K562 (cell line): ENCODE data around the gene TXNRD1. TPM values are rescaled to one million over a fixed set of nuclear protein-coding genes. Genes with fewer than 3 reads are reported as not detected.

Source experiments
- ATAC-seq: fragments of 200-7000 bp; cut with Tn5 transposase; 3 replicates; pipeline ENCODE4 v1.9.1; 2020; ENCODE audit warnings: moderate library complexity
- BruUV-seq: library from RNA; stranded (reverse); fragments of 400-500 nt; replicated peaks from 2 replicates; lab custom pipeline; 2021; lab: Mats Ljungman, UMichigan
- CTCF ChIA-PET: fragments of 300-600 bp; formaldehyde crosslinking; extraction: SDS; loops from one replicate; lab custom pipeline; 2021; ENCODE audit warnings: low intra/inter-chr PET ratio; lab: Yijun Ruan, JAX
- POLR2A ChIA-PET: fragments of 300-600, 350-650 bp; sonication (Branson Sonifier 250); formaldehyde crosslinking; extraction: SDS; loops from one replicate; lab custom pipeline; 2021; ENCODE audit warnings: antibody characterized with exemption, inconsistent platforms; lab: Yijun Ruan, JAX
- DNase-seq, 4 experiments: peaks; one replicate each; pipeline versions ENCODE4 v3.0.0 to v3.0.0-alpha.2; 2011 to 2018; ENCODE audit warnings: low spot score in 3 of 4, mixed read lengths in 3 of 4; ENCODE audit errors: extremely low read depth in 1 of 4
- FAIRE-seq: peaks from 2 replicates; lab custom pipeline; 2011; peaks lifted over from hg19 to GRCh38; lab: Jason Lieb, UNC
- H2AFZ ChIP-seq: 2 replicates; pipeline ENCODE4 v1.6.0; 2011; ENCODE audit warnings: low read depth, low read length, control low read depth, inconsistent platforms
- H3K27ac ChIP-seq: fragments of 200-600 bp; 3 replicates; pipeline ENCODE4 v1.8.0; 2011; ENCODE audit warnings: low read depth, mild to moderate bottlenecking, control low read depth, inconsistent platforms, low read length, moderate library complexity, mixed read lengths; ENCODE audit errors: extremely low read depth
- H3K27me3 ChIP-seq, 2 experiments: fragments of 300-600 bp in 1 of 2; 2 replicates in 1 of 2; 3 replicates in 1 of 2; pipeline versions ENCODE4 v1.6.0 to v1.8.0; 2011; ENCODE audit warnings: inconsistent platforms in 2 of 2, low read length in 2 of 2, mild to moderate bottlenecking in 1 of 2, mixed read lengths in 1 of 2, moderate library complexity in 1 of 2; ENCODE audit not compliant: control insufficient read depth in 2 of 2, insufficient read depth in 2 of 2
- H3K36me3 ChIP-seq: fragments of 300-600 bp; 3 replicates; pipeline ENCODE4 v1.8.0; 2011; ENCODE audit warnings: mild to moderate bottlenecking, low read length, inconsistent platforms; ENCODE audit not compliant: control insufficient read depth, insufficient read depth
- H3K4me1 ChIP-seq, 2 experiments: fragments of 200-600 bp in 1 of 2; replicated peaks in 1 of 2; 2 replicates in 1 of 2; 3 replicates in 1 of 2; pipeline versions ENCODE4 v1.5.1 to v1.8.0; 2011; ENCODE audit warnings: inconsistent platforms in 2 of 2, low read length in 2 of 2, mild to moderate bottlenecking in 1 of 2, mixed read lengths in 1 of 2, moderate library complexity in 1 of 2; ENCODE audit not compliant: control insufficient read depth in 2 of 2, insufficient read depth in 2 of 2
- H3K4me2 ChIP-seq: 2 replicates; pipeline ENCODE4 v1.6.1; 2011; ENCODE audit warnings: low read length, control low read depth, inconsistent platforms, mixed read lengths; ENCODE audit not compliant: insufficient read depth
- H3K4me3 ChIP-seq: fragments of 200-600 bp; sonication (generic), shearing (Covaris generic); 2 replicates; pipeline ENCODE4 v1.5.1; 2016; ENCODE audit warnings: control low read depth, inconsistent platforms
- H3K79me2 ChIP-seq: fragments of 200-600 bp; 3 replicates; pipeline ENCODE4 v1.8.0; 2011; ENCODE audit warnings: low read length, inconsistent platforms; ENCODE audit not compliant: control insufficient read depth, insufficient read depth
- H3K9ac ChIP-seq, 2 experiments: 2 replicates each; pipeline versions ENCODE4 v1.6.0 to v1.6.1; 2011; ENCODE audit warnings: low read depth in 2 of 2, low read length in 2 of 2, control low read depth in 1 of 2, inconsistent platforms in 1 of 2, mild to moderate bottlenecking in 1 of 2, mixed read lengths in 1 of 2; ENCODE audit not compliant: insufficient read depth in 1 of 2
- H3K9me1 ChIP-seq: one replicate; pipeline ENCODE4 v1.6.0; 2011; ENCODE audit warnings: inconsistent platforms, mild to moderate bottlenecking, low read length, moderate library complexity; ENCODE audit not compliant: control insufficient read depth, insufficient read depth
- H3K9me3 ChIP-seq: replicated peaks from 2 replicates; pipeline ENCODE4 v1.5.1; 2011; ENCODE audit warnings: low read depth, low read length, inconsistent platforms; ENCODE audit not compliant: control insufficient read depth, insufficient read depth
- H4K20me1 ChIP-seq: replicated peaks from 2 replicates; pipeline ENCODE4 v1.6.1; 2011; ENCODE audit warnings: low read length, inconsistent platforms, mixed read lengths; ENCODE audit not compliant: control insufficient read depth, insufficient read depth
- BCL6 ChIP-seq: fragments of 250-450 bp; sonication (Bioruptor Pico); IDR thresholded peaks from 2 replicates; pipeline ENCODE4 v1.4.0; 2020
- CBX3 ChIP-seq, 2 experiments: IDR thresholded peaks; 1 replicate in 1 of 2; 2 replicates in 1 of 2; pipeline ENCODE4 v1.6.1; 2012; ENCODE audit warnings: inconsistent platforms in 2 of 2, low read length in 2 of 2, borderline replicate concordance in 1 of 2, control low read depth in 1 of 2
- CCNT2 ChIP-seq: IDR thresholded peaks from 2 replicates; pipeline ENCODE4 v1.6.1; 2011; ENCODE audit warnings: borderline replicate concordance, low read depth, mild to moderate bottlenecking, moderate library complexity, mixed read lengths, low read length; ENCODE audit not compliant: insufficient read length; ENCODE audit errors: extremely low read depth
- CHD1 ChIP-seq: fragments of 200-600 bp; sonication (generic); IDR thresholded peaks from one replicate; pipeline ENCODE4 v1.6.1; 2012; ENCODE audit warnings: mild to moderate bottlenecking, moderate library complexity, low read length, inconsistent platforms
- HDAC1 ChIP-seq, 2 experiments: fragments of 450-650 bp; IDR thresholded peaks; 2 replicates each; pipeline ENCODE4 v1.6.1; 2016 to 2017; ENCODE audit warnings: inconsistent platforms in 1 of 2, mild to moderate bottlenecking in 1 of 2, moderate library complexity in 1 of 2
- HDAC2 ChIP-seq: fragments of 450-650 bp; IDR thresholded peaks from 2 replicates; pipeline ENCODE4 v1.6.1; 2016; ENCODE audit warnings: mild to moderate bottlenecking
- HMG20B ChIP-seq: fragments of 250-450 bp; sonication (Bioruptor Pico); IDR thresholded peaks from 2 replicates; pipeline ENCODE4 v1.5.0; 2021; ENCODE audit warnings: mild to moderate bottlenecking
- JUN ChIP-seq, 2 experiments: sonication (generic) in 1 of 2; formaldehyde crosslinking in 1 of 2; IDR thresholded peaks; 2 replicates each; pipeline versions ENCODE4 v1.6.1 to v1.8.0; 2012 to 2022; ENCODE audit warnings: borderline replicate concordance in 2 of 2, mild to moderate bottlenecking in 2 of 2, improper control_type of control experiment in 1 of 2, low read depth in 1 of 2, low read length in 1 of 2, missing genetic modification reagents in 1 of 2
- MAZ ChIP-seq, 2 experiments: fragments of 450-650 bp in 1 of 2; sonication (generic) in 1 of 2; formaldehyde crosslinking; IDR thresholded peaks in 1 of 2; conservative IDR thresholded peaks in 1 of 2; 2 replicates each; pipeline versions ENCODE4 v1.4.0 to v1.5.0; 2020; ENCODE audit warnings: mild to moderate bottlenecking in 1 of 2, missing genetic modification reagents in 1 of 2
- NFATC3 ChIP-seq: fragments of 450-650 bp; IDR thresholded peaks from 2 replicates; pipeline ENCODE4 v1.6.1; 2017; ENCODE audit warnings: mild to moderate bottlenecking
- PHB2 ChIP-seq: fragments of 450-650 bp; IDR thresholded peaks from 2 replicates; pipeline ENCODE4 v1.6.1; 2017; ENCODE audit warnings: low read depth
- RFX7 ChIP-seq: fragments of 250-450 bp; sonication (Bioruptor Pico); IDR thresholded peaks from 2 replicates; pipeline ENCODE4 v1.5.1; 2021; ENCODE audit warnings: mild to moderate bottlenecking
- TOE1 ChIP-seq, 2 experiments: fragments of 450-650 bp in 1 of 2; sonication (generic) in 1 of 2; formaldehyde crosslinking in 1 of 2; IDR thresholded peaks; 2 replicates each; pipeline versions ENCODE4 v1.7.1 to v1.8.0; 2016 to 2022; ENCODE audit warnings: borderline replicate concordance in 2 of 2, mild to moderate bottlenecking in 2 of 2, antibody characterized with exemption in 1 of 2, inconsistent platforms in 1 of 2, low read depth in 1 of 2, missing genetic modification reagents in 1 of 2, moderate library complexity in 1 of 2
- TRIM24 ChIP-seq, 2 experiments: fragments of 450-650 bp; IDR thresholded peaks; 2 replicates each; pipeline ENCODE4 v1.6.1; 2016
- TRIM28 ChIP-seq: fragments of 450-650 bp; IDR thresholded peaks from 2 replicates; pipeline ENCODE4 v1.6.1; 2017
- ZNF280A ChIP-seq: fragments of 450-650 bp; IDR thresholded peaks from 2 replicates; pipeline ENCODE4 v1.6.1; 2018; ENCODE audit warnings: mild to moderate bottlenecking, low read depth; ENCODE audit not compliant: partially characterized antibody
- ZNF324 ChIP-seq: fragments of 250-450 bp; sonication (Bioruptor Pico); IDR thresholded peaks from 2 replicates; pipeline ENCODE4 v1.4.0; 2020; ENCODE audit warnings: mild to moderate bottlenecking
- ZNF41 ChIP-seq: fragments of 250-450 bp; sonication (Bioruptor Pico); conservative IDR thresholded peaks from 2 replicates; pipeline ENCODE4 v1.4.0; 2020; ENCODE audit warnings: mild to moderate bottlenecking
- WGBS: fragments of 100-300 bp; shearing (Covaris generic); methylation state at CpG from one replicate; pipeline ENCODE4 v1.1.6; 2016; ENCODE audit warnings: low coverage, mixed read lengths; ENCODE audit not compliant: insufficient coverage; ENCODE audit errors: missing lambda C conversion rate; 5-methylcytosine and 5-hydroxymethylcytosine counted together
- in situ Hi-C: fragments of 300-500 bp; cut with MboI; formaldehyde crosslinking; loops from 4 replicates; pipeline ENCODE4 v1.15.0; 2018; ENCODE audit warnings: inconsistent platforms, mixed read lengths
- intact Hi-C: fragments of 100-400 bp; cut with micrococcal nuclease; formaldehyde crosslinking; loops from 2 replicates; pipeline ENCODE4 v1.14.2; 2022
- polyA plus RNA-seq, 8 experiments: library from polyadenylated mRNA; depleted of rRNA in 4 of 8; stranded (reverse) in 5 of 8; unstranded in 3 of 8; fragments of >200 nt; fragmentation: Nextera tagmentation in 2 of 8; fragmentation: Illumina TruSeq in 1 of 8; extraction: Ambion mirVana in 2 of 8; extraction: Trizol in 1 of 8; gene quantifications; 2 replicates each; pipeline versions ENCODE4 v1.2.1 to v1.2.3, GENCODE V29; 2011 to 2014; ENCODE audit warnings: inconsistent platforms in 1 of 8, missing spikeins in 1 of 8
- total RNA-seq, 7 experiments: library from RNA; depleted of rRNA in 6 of 7; stranded (reverse); fragments of >200 nt in 6 of 7; fragmentation: Illumina TruSeq in 2 of 7; extraction: Trizol in 2 of 7; gene quantifications; 2 replicates each; pipeline versions ENCODE4 v1.2.1 to v1.2.3, GENCODE V29; 2011 to 2021; ENCODE audit warnings: low replicate concordance in 1 of 7
- TF ChIP-seq, protein P1 (sequence below): IDR thresholded peaks from 2 replicates; pipeline ENCODE4 v1.6.1; 2016; ENCODE audit warnings: missing genetic modification characterization, missing compliant biosample characterization

Gene TXNRD1
- total and polyA plus RNA-seq, 9 of the 15 experiments (the other 6 are each of a cell fraction or from before 2014, with no cell fraction given) = 107 to 189 (median 146) TPM

GRCh38 chr12:104232609-104233280, 17.2 kb downstream of the TXNRD1 start:
- H3K4me1 ChIP-seq = no peaks in the 10 kb centered on the region
- CTCF ChIA-PET = no interaction called here

More at GRCh38 chr12:104232609-104233280, 17.2 kb downstream of the TXNRD1 start:
- Histone ChIP-seq H3K27ac (no peak overlapping the region), H4K20me1 (no peaks in the 10 kb centered on the region)
- POLR2A ChIA-PET = no interaction called here
- TF ChIP-seq ZNF41 (CRISPR knock-in tag) = no peak
- TF ChIP-seq ZNF280A = peak; percentile 78
- TF ChIP-seq CBX3 (IDR thresholded peaks at IDR 0.05; ENCODE audit: borderline replicate concordance in 1 of 2, low read length in 2 of 2) = peak in 1 of 2 experiments; percentile 94; a peak in 2 of 3 replicates
- TF ChIP-seq, protein P1, sequence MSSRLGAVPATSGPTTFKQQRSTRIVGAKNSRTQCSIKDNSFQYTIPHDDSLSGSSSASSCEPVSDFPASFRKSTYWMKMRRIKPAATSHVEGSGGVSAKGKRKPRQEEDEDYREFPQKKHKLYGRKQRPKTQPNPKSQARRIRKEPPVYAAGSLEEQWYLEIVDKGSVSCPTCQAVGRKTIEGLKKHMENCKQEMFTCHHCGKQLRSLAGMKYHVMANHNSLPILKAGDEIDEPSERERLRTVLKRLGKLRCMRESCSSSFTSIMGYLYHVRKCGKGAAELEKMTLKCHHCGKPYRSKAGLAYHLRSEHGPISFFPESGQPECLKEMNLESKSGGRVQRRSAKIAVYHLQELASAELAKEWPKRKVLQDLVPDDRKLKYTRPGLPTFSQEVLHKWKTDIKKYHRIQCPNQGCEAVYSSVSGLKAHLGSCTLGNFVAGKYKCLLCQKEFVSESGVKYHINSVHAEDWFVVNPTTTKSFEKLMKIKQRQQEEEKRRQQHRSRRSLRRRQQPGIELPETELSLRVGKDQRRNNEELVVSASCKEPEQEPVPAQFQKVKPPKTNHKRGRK (tag) = no peak
- no peak for TF ChIP-seq CCNT2
- TF ChIP-seq TOE1 (IDR thresholded peaks at IDR 0.05; ENCODE audit: borderline replicate concordance) = no peak
- no peak for TF ChIP-seq TOE1 (CRISPR knock-in tag; IDR thresholded peaks at IDR 0.05; ENCODE audit: borderline replicate concordance, low read depth)
- no peak for TF ChIP-seq NFATC3
- TF ChIP-seq HDAC2 = no peak
- TF ChIP-seq CHD1 = no peak
- TF ChIP-seq MAZ (CRISPR knock-in tag; conservative IDR thresholded peaks at IDR 0.05 in 1 of 2, IDR thresholded peaks at IDR 0.05 in 1 of 2) = no peak
- peak; percentile 87 for TF ChIP-seq TRIM28
- TF ChIP-seq BCL6 (CRISPR knock-in tag) = no peak
- TF ChIP-seq JUN (IDR thresholded peaks at IDR 0.05; ENCODE audit: borderline replicate concordance, low read depth, low read length) = no peak
- no peak for TF ChIP-seq JUN (CRISPR knock-in tag; IDR thresholded peaks at IDR 0.05; ENCODE audit: borderline replicate concordance)
- no peak for TF ChIP-seq RFX7 (CRISPR knock-in tag)
- no peak for TF ChIP-seq PHB2
- no peak for TF ChIP-seq HDAC1 (IDR thresholded peaks at IDR 0.05)
- TF ChIP-seq TRIM24 (IDR thresholded peaks at IDR 0.05) = 0 out of 4 replicates have a peak, but pooled peaks of 1 of the 2 experiments have one; percentile 15
- no peak for TF ChIP-seq HMG20B (CRISPR knock-in tag)
- TF ChIP-seq ZNF324 (CRISPR knock-in tag) = no peak
- TF ChIP-seq, all 486 proteins: peak for 4
- BruUV-seq = no TSS peak
- 35% methylated on average over 6 of the region's 6 CpGs for WGBS
- Histone ChIP-seq H2AFZ (no peak overlapping the region), H3K4me3 (no peak overlapping the region), H3K79me2 (no peaks in the 10 kb centered on the region), H3K4me2 (no peak overlapping the region), H3K9ac (no peak overlapping the region), H3K9me3 (peaks cover 7% of the 10 kb centered on the region), H3K36me3 (no peaks in the 10 kb centered on the region), H3K9me1 (no peaks in the 10 kb centered on the region), H3K27me3 (no peaks in the 10 kb centered on the region)
- FAIRE-seq = no peak
- in situ Hi-C loops (no loop called here), intact Hi-C loops (no loop called here)
- no peak for DNase-seq
- no peak for ATAC-seq
